ENCODE data around the gene YIPF1. TPM values are rescaled to one million over a fixed set of nuclear protein-coding genes. Genes with fewer than 3 reads are reported as not detected.

YIPF1 gene
- total RNA-seq, 1 donor from 2014 or later: 26.3 TPM

GRCh38 chr1:53895421-53895820 is 5.8 kb upstream of the YIPF1 start:
- no peaks in the 10 kb centered on the region for H3K27me3 Mint-ChIP-seq (ENCODE audit: unreplicated experiment)
- no peak for DNase-seq (ENCODE audit: low spot score)
- no peaks in the 10 kb centered on the region for H3K9me3 Mint-ChIP-seq (ENCODE audit: unreplicated experiment)
- no peaks in the 10 kb centered on the region for H3K36me3 Mint-ChIP-seq (ENCODE audit: low read depth, unreplicated experiment)
- H3K4me1 Mint-ChIP-seq (ENCODE audit: unreplicated experiment): peaks cover 4% of the 10 kb centered on the region
- no peak for TF ChIP-seq CTCF (IDR thresholded peaks at IDR 0.05; ENCODE audit: unreplicated experiment)
- no peak overlapping the region for H3K27ac Mint-ChIP-seq (ENCODE audit: unreplicated experiment)
- H3K4me3 Mint-ChIP-seq (ENCODE audit: unreplicated experiment): no peak overlapping the region

GRCh38 chr1:53894644-53895043 is 5.0 kb upstream of the YIPF1 start:
- Mint-ChIP-seq H3K4me1 (ENCODE audit: unreplicated experiment) (peaks cover 10% of the 10 kb centered on the region), H3K36me3 (ENCODE audit: low read depth, unreplicated experiment) (no peaks in the 10 kb centered on the region), H3K27me3 (ENCODE audit: unreplicated experiment) (no peaks in the 10 kb centered on the region), H3K27ac (ENCODE audit: unreplicated experiment) (no peak overlapping the region), H3K9me3 (ENCODE audit: unreplicated experiment) (no peaks in the 10 kb centered on the region), H3K4me3 (ENCODE audit: unreplicated experiment) (no peak overlapping the region)
- no peak for TF ChIP-seq CTCF (IDR thresholded peaks at IDR 0.05; ENCODE audit: unreplicated experiment)
- no peak for DNase-seq (ENCODE audit: low spot score)

- peaks cover 10% of the 10 kb centered on the region for H3K4me1 Mint-ChIP-seq (ENCODE audit: unreplicated experiment)
- H3K27me3 Mint-ChIP-seq (ENCODE audit: unreplicated experiment): no peaks in the 10 kb centered on the region
- H3K36me3 Mint-ChIP-seq (ENCODE audit: low read depth, unreplicated experiment): no peaks in the 10 kb centered on the region
- H3K9me3 Mint-ChIP-seq (ENCODE audit: unreplicated experiment): no peaks in the 10 kb centered on the region
- DNase-seq (ENCODE audit: low spot score): no peak
- H3K4me3 Mint-ChIP-seq (ENCODE audit: unreplicated experiment): no peak within 1 kb of the TSS
- no peak within 1 kb of the TSS for H3K27ac Mint-ChIP-seq (ENCODE audit: unreplicated experiment)
- TF ChIP-seq CTCF (IDR thresholded peaks at IDR 0.05; ENCODE audit: unreplicated experiment): no peak
Measured at GRCh38 chr1:53893999-53894636, 4.5 kb upstream of the YIPF1 start, which contains the start of gene DIO1. Gene DIO1, plus strand, starts transcription at chr1:53894187. Its CDS starts 24 bp downstream, at chr1:53894211.

GRCh38 chr1:53892911-53893310 is 3.3 kb upstream of the YIPF1 start:
- H3K36me3 Mint-ChIP-seq (ENCODE audit: low read depth, unreplicated experiment): no peaks in the 10 kb centered on the region
- TF ChIP-seq CTCF (IDR thresholded peaks at IDR 0.05; ENCODE audit: unreplicated experiment): no peak
- no peaks in the 10 kb centered on the region for H3K9me3 Mint-ChIP-seq (ENCODE audit: unreplicated experiment)
- no peak for DNase-seq (ENCODE audit: low spot score)
- H3K4me1 Mint-ChIP-seq (ENCODE audit: unreplicated experiment): peaks cover 12% of the 10 kb centered on the region
- no peak overlapping the region for H3K27ac Mint-ChIP-seq (ENCODE audit: unreplicated experiment)
- H3K4me3 Mint-ChIP-seq (ENCODE audit: unreplicated experiment): no peak overlapping the region
- H3K27me3 Mint-ChIP-seq (ENCODE audit: unreplicated experiment): no peaks in the 10 kb centered on the region

GRCh38 chr1:53891678-53892077 is 2.1 kb upstream of the YIPF1 start:
- no peak for DNase-seq (ENCODE audit: low spot score)
- Mint-ChIP-seq H3K9me3 (ENCODE audit: unreplicated experiment) (no peaks in the 10 kb centered on the region), H3K4me3 (ENCODE audit: unreplicated experiment) (no peak overlapping the region), H3K4me1 (ENCODE audit: unreplicated experiment) (peaks cover 12% of the 10 kb centered on the region), H3K36me3 (ENCODE audit: low read depth, unreplicated experiment) (no peaks in the 10 kb centered on the region), H3K27ac (ENCODE audit: unreplicated experiment) (no peak overlapping the region), H3K27me3 (ENCODE audit: unreplicated experiment) (no peaks in the 10 kb centered on the region)
- no peak for TF ChIP-seq CTCF (IDR thresholded peaks at IDR 0.05; ENCODE audit: unreplicated experiment)
